Measurements from ENCODE around the gene ZNG1B.
"Not testable (repeated sequence)": the region's sequence is repeated elsewhere in the genome, so short reads cannot be mapped to it uniquely, and the experiment has no call there.

- TF ChIP-seq CTCF (optimal IDR thresholded peaks at IDR 0.05 in 1 of 3, IDR thresholded peaks at IDR 0.05 in 1 of 3, conservative IDR thresholded peaks at IDR 0.05 in 1 of 3; ENCODE audit: extremely low read depth in 1 of 3, insufficient read depth in 2 of 3, low read length in 3 of 3); EZH2 (IDR thresholded peaks at IDR 0.05; ENCODE audit: low read length): not testable (repeated sequence)
Observed at GRCh38 chr2:113532991-113533390, 95.5 kb downstream of the ZNG1B start.
